Urothelium cell line (cell line): Measurements from ENCODE around the gene AREG.
A peak's percentile ranks its signal among the peaks of the same experiment; 100 is the strongest.

Source experiments
- DNase-seq: peaks from one replicate; pipeline ENCODE4 v3.0.0; 2011; ENCODE audit warnings: low spot score, mixed read lengths
- FAIRE-seq: peaks from 2 replicates; lab custom pipeline; 2011; peaks lifted over from hg19 to GRCh38; lab: Jason Lieb, UNC

The AREG gene

DNA sequence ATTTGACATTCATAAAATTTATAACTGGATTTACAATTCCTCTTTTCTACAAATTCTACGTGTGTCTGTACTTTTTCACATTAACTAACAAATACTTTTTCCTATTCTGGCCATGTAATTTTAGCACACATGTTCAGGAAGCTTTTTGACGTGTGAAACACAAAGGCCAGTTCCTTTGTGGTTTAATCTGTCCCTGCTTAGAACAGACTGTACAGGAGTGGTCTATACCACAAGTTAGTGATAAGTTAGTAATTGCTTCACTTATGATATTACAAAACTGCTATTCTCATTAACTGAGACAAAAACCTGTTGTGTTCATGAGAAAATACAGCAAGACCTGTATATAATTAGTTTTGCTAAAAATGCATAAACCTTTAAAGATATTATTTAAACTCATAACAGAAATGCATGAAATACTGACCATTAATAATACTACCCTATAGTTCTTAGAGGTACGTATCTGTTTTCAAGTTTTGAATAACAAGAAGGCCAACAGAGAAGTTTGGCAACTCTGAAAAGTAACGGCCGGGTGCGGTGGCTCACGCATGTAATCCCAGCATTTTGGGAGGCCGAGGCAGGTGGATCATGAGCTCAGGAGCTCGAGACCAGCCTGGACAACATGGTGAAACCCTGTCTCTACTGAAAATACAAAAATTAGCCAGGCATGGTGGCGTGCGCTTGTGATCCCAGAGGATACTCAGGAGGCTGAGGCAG lies 13.7 kb upstream of the AREG start:
- DNase-seq (no peak), FAIRE-seq (no peak)

DNA sequence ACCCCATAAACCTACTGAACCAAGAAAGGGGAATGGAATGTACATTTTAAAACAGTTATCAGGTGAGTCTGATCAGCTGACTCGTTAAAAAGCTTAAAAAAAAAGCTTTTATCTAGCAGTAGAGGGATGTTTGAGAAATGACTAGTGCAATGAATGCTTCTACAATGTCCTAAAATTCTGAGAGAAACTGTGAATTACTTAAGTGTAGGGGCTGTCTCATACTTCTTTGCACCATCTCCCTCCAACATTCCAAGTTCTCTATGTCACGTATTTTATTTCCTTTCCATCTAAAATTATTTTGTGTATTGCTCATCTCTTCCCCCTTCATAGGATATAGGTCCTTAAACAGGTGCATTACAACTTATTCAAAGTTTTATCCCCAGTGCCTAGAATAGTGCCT lies 11.9 kb upstream of the AREG start:
- no peak for FAIRE-seq
- peak; percentile 31 for DNase-seq

- FAIRE-seq = no peak
- DNase-seq = no peak
These were observed 11.3 kb upstream of the AREG start for GRCh38 chr4:74433541-74434172.

- no peak for FAIRE-seq
- no peak for DNase-seq
These were observed 9.6 kb upstream of the AREG start for GRCh38 chr4:74435296-74435695.

DNA sequence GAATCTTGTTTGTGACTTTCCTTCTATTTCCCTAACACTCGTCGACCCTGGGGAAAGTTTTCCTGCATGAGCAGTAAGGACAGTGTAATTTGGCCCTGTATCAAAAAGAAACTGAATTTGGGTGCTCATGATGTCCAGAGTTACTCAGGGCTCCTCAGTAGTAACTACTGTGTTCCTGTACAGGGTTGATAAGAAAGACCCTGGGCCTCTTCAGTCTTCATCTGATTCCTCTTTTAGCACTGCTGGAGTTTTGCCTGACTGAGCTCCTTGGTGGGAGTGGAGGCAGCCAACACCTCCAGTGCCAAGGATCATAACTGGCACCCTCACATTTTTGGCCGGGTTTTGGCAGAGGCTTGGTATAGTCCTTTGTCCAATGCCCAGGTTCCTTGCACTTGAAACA lies 7.1 kb upstream of the AREG start:
- DNase-seq (no peak), FAIRE-seq (no peak)

GRCh38 chr4:74438661-74439060 lies 6.3 kb upstream of the AREG start:
- DNase-seq (no peak), FAIRE-seq (no peak)

DNA sequence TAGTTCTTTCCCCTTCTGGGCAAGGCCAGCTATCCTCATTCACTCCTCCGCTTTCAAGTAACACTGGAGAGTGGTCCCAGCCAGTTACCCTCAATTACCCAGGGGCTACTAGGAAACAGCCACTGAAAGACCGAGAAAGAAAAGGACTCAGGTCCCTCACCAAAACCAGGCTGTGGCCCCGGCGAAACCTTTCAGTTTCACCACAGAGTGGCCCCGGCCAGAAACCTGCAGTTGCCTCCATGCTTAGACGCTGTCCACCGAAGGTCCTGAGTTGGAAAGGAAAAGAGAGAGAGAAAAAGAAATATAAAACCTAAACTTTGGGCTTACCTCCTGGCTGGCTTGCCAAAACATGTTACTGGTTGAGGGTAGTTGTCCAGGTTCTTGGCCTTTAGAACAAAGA lies 5.0 kb upstream of the AREG start:
- FAIRE-seq (no peak), DNase-seq (no peak)

- DNase-seq (no peak), FAIRE-seq (no peak)
These were observed 4.6 kb upstream of the AREG start for GRCh38 chr4:74440356-74440755.

GRCh38 chr4:74441744-74442143 lies 3.2 kb upstream of the AREG start:
- no peak for DNase-seq
- no peak for FAIRE-seq

GRCh38 chr4:74446193-74446868 lies 1.4 kb downstream of the AREG start:
- FAIRE-seq = no peak

DNA sequence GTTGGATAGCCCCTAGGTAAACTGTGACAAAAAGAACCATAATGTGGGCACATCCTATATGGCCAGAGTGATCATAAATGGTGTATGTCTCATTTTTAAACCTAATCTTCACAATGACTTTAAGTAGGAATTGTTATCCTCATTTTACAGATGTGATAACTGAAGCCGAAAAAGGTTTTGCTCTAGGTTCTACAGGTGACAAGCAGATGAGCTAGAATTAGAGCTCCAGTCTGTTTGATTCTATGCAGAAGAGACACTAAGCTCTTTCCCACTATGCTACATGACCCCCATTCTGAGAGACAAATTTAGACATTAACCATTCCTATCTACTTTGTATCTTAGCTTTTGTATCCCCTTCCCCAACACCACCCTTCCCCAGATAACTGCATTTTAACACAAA lies 2.0 kb downstream of the AREG start:
- DNase-seq (no peak), FAIRE-seq (peak; percentile 73)

More at GRCh38 chr4:74446193-74446868, 1.4 kb downstream of the AREG start:
- no peak for DNase-seq

- DNase-seq = no peak
- FAIRE-seq = no peak
These were observed 2.8 kb downstream of the AREG start for GRCh38 chr4:74447636-74448233.

- peak; percentile 83 for FAIRE-seq
- DNase-seq = no peak
These were observed 4.8 kb downstream of the AREG start for GRCh38 chr4:74449571-74450297.

DNA sequence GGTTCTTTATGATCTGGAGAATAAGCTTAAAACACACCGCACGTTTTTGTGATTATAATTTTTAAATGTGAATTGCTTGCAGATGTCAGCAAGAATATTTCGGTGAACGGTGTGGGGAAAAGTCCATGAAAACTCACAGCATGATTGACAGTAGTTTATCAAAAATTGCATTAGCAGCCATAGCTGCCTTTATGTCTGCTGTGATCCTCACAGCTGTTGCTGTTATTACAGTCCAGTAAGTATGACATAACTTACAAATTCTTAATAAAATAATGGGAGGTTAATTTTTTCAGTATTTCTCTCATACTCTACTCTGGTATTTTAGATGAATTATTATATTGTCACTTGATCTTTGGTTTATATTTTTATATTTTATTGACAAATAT lies 5.4 kb downstream of the AREG start:
- DNase-seq = no peak
- FAIRE-seq = no peak

- peak; percentile 65 for DNase-seq
- peak; percentile 67 for FAIRE-seq
These were observed 6.3 kb downstream of the AREG start for GRCh38 chr4:74451214-74451661.

GRCh38 chr4:74453037-74453635 lies 8.2 kb downstream of the AREG start:
- DNase-seq (no peak), FAIRE-seq (no peak)

- FAIRE-seq (no peak), DNase-seq (no peak)
These were observed 9.2 kb downstream of the AREG start for GRCh38 chr4:74453829-74454742.

DNA sequence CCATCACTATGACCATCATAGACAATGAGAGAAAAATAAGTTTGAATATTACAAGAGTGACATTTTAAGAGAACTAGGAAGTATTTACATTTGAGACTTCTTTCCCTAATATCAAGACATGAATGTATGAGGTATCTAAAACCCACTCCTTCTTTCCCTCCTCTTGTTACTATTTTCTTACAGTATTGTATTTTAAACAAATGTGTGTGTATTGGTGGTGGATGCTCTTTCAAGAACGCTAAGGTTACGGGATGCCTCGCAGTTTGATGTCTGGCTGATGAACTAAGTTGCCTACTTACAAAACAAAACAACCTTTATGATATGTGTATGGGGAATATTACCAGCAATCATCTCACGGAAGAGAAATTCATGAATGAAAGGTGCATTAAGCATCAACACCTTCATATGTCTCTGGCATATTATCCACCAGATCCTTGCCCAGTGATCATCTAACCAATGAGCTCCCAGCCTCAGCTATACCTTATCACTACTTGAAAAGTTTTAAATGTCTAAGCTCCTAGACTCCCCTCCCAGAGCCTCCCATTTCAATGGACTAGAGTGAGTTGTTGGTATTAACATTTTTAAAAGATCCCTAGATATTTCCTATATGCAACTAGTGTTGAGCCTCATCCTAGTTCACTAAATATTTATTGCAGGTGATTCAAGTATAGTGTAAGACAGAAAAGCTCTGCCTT lies 10.6 kb downstream of the AREG start:
- FAIRE-seq (no peak), DNase-seq (no peak)
